OCI-LY3 (cell line): ENCODE data around the gene LEMD2.

Source experiments
- H2AFZ ChIP-seq: fragments of 200-600, 300-600 bp; shearing (Covaris generic); 2 replicates; pipeline ENCODE4 v1.6.0; 2014; ENCODE audit warnings: antibody characterized with exemption, low read depth, low read length
- H3K27ac ChIP-seq: fragments of 200-600, 300-600 bp; sonication (generic); 2 replicates; pipeline ENCODE4 v1.5.1; 2014; ENCODE audit warnings: mild to moderate bottlenecking, low read length, moderate library complexity, mixed read lengths
- H3K27me3 ChIP-seq: fragments of 200-600, 300-600 bp; sonication (generic); 2 replicates; pipeline ENCODE4 v1.6.1; 2014; ENCODE audit warnings: low read depth, low read length, mixed read lengths
- H3K36me3 ChIP-seq: fragments of 200-600, 300-600 bp; sonication (generic); replicated peaks from 2 replicates; pipeline ENCODE3; 2014; ENCODE audit warnings: low read depth, low read length, mixed read lengths
- H3K4me1 ChIP-seq: fragments of 300-600, 200-600 bp; sonication (generic); 2 replicates; pipeline ENCODE4 v1.6.1; 2014; ENCODE audit warnings: low read length, mixed read lengths
- H3K4me2 ChIP-seq: fragments of 200-600, 300-600 bp; sonication (generic); 2 replicates; pipeline ENCODE4 v1.6.1; 2014; ENCODE audit warnings: low read length, mixed read lengths
- H3K4me3 ChIP-seq: fragments of 300-600, 200-600 bp; sonication (generic); 2 replicates; pipeline ENCODE4 v1.5.1; 2014; ENCODE audit warnings: antibody characterized with exemption, mild to moderate bottlenecking, low read length, moderate library complexity
- H3K79me2 ChIP-seq: fragments of 300-600, 200-600 bp; shearing (Covaris generic); 2 replicates; pipeline ENCODE4 v1.6.1; 2014; ENCODE audit warnings: mild to moderate bottlenecking, low read length, mixed read lengths
- H3K9ac ChIP-seq: fragments of 300-600, 200-600 bp; shearing (Covaris generic); 2 replicates; pipeline ENCODE4 v1.6.0; 2014; ENCODE audit warnings: mild to moderate bottlenecking, low read length, moderate library complexity
- H3K9me3 ChIP-seq: fragments of 200-600, 300-600 bp; shearing (Covaris generic); 2 replicates; pipeline ENCODE4 v1.6.1; 2014; ENCODE audit warnings: low read length, mixed read lengths; ENCODE audit not compliant: insufficient read depth
- H4K20me1 ChIP-seq: fragments of 200-600, 300-600 bp; sonication (generic); 2 replicates; pipeline ENCODE4 v1.6.1; 2016; ENCODE audit warnings: low read length, mixed read lengths; ENCODE audit not compliant: insufficient read depth
- EZH2phosphoT487 ChIP-seq: fragments of 200-600 bp; shearing (Covaris generic); IDR thresholded peaks from 2 replicates; pipeline ENCODE4 v1.6.1; 2018; ENCODE audit warnings: antibody characterized with exemption, mixed run types, low read depth
- TF ChIP-seq, protein P1 (sequence below): fragments of 200-600, 300-600 bp; sonication (generic); IDR thresholded peaks from 2 replicates; pipeline ENCODE4 v1.5.1; 2014; ENCODE audit warnings: antibody characterized with exemption, low read length, low read depth

The LEMD2 gene

DNA sequence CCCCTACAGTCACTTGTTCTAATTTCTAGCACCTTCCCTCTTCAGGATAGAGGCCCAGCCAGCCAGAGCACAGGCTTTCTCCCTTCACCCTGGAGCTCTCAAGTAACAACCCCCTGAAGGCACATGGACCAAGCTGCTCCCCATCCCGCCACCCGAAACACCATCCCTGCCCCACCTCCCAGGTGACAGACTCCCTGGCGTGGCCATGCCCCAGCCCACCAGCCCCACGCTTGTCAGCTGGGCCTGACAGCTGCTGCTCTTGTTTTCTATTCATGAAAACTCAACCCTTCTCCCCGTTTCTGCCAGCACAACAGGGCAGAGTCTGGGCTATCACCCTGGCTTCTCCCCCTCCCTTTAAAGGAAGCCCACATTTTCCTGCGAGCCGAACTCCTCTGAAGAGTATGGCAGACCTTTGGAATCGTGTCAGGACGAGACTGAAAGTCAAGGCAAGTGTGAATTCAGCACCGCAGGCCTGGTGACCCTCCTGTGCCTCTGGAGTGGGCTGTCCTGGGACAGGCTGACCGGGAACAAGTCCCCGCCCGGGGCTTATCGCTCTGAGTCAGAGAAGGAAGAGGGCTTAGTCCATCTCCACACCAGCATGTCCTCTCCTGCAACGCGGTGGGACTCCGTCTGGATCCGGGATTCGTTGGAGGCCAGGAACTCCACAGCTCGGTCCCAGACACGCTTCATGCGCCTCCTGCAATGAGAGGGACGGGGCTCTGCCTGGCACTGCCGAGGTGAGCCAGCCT lies 16.7 kb downstream of the LEMD2 start:
- Histone ChIP-seq H4K20me1 (no peaks in the 10 kb centered on the region), H3K9me3 (no peaks in the 10 kb centered on the region), H3K4me3 (no peak overlapping the region), H3K79me2 (no peaks in the 10 kb centered on the region), H2AFZ (no peak overlapping the region), H3K27me3 (no peaks in the 10 kb centered on the region), H3K36me3 (peaks cover 5% of the 10 kb centered on the region), H3K9ac (no peak overlapping the region), H3K4me1 (no peaks in the 10 kb centered on the region), H3K27ac (no peak overlapping the region), H3K4me2 (no peak overlapping the region)
- no peak for TF ChIP-seq EZH2phosphoT487
- TF ChIP-seq, protein P1, sequence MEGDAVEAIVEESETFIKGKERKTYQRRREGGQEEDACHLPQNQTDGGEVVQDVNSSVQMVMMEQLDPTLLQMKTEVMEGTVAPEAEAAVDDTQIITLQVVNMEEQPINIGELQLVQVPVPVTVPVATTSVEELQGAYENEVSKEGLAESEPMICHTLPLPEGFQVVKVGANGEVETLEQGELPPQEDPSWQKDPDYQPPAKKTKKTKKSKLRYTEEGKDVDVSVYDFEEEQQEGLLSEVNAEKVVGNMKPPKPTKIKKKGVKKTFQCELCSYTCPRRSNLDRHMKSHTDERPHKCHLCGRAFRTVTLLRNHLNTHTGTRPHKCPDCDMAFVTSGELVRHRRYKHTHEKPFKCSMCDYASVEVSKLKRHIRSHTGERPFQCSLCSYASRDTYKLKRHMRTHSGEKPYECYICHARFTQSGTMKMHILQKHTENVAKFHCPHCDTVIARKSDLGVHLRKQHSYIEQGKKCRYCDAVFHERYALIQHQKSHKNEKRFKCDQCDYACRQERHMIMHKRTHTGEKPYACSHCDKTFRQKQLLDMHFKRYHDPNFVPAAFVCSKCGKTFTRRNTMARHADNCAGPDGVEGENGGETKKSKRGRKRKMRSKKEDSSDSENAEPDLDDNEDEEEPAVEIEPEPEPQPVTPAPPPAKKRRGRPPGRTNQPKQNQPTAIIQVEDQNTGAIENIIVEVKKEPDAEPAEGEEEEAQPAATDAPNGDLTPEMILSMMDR: no peak

DNA sequence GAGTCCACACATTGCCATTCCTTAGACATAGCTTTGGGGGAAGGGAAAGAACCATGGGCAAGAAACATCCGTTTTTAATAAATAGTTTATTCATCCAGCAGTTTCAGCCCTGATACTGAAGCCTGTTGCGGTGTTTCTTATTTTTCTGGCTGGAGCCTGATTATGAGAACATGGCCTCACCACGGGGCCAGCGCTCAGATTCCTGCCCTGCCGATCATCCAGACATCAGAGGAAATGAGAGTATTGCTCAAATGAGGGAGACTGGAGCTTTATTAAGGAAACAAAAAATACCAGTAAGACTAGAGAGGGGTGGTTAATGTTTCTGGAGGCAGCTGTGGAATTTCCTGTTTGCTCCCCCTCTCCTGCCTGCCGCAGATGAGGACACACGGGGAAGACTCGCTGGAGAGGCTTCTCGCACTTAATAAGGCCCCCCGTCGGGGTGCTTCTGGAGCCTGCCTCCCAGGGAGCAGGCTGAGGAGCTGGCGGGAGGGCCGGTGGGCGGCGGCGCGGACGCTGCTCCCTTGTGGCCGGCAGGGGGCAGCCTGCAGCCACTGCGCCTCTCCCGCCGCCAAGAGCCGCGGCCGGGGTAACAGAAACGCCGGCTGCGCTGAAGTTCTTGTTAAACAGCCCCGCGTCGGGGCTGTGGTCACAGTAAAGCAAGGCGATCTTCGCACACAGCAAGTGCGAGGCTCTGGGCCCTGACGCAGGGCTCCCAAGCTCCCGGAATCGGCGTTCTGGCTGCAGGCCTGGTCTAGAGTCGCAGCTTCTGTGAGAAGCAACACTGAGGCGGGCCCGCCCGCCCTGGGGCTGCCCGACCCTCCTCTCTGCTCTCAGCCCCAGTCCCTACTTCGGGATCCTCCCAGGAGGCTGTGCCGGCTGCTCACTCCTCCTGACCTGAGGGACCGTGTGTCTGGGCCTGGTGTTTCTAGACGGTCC lies 17.5 kb downstream of the LEMD2 start:
- H3K36me3 ChIP-seq: peaks cover 5% of the 10 kb centered on the region
- no peak overlapping the region for H2AFZ ChIP-seq
- no peak overlapping the region for H3K4me2 ChIP-seq
- no peaks in the 10 kb centered on the region for H4K20me1 ChIP-seq
- no peak overlapping the region for H3K9ac ChIP-seq
- no peaks in the 10 kb centered on the region for H3K4me1 ChIP-seq
- H3K9me3 ChIP-seq: no peaks in the 10 kb centered on the region
- no peaks in the 10 kb centered on the region for H3K27me3 ChIP-seq
- H3K4me3 ChIP-seq: no peak overlapping the region
- H3K27ac ChIP-seq: no peak overlapping the region
- H3K79me2 ChIP-seq: no peaks in the 10 kb centered on the region
- TF ChIP-seq, protein P1: peak; percentile 62
- TF ChIP-seq EZH2phosphoT487: no peak

DNA sequence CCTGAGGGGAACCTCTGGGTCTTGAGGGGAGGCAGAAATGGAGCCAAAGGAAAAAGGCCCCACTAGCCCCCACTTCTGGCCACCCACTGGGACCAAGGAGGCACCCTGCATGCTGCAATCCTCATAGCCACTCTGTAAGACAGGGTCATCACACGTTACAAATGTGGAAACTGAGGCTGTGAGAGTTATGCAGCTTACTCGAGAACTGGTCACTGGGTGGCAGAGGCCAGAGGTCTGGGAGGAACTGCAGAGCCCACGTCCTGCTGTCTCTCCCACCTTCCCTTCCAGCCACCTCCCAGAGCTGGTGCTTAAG lies 18.1 kb downstream of the LEMD2 start:
- H3K27me3 ChIP-seq: no peaks in the 10 kb centered on the region
- no peak for TF ChIP-seq EZH2phosphoT487
- TF ChIP-seq, protein P1: no peak
- no peak overlapping the region for H3K4me3 ChIP-seq
- H3K36me3 ChIP-seq: peaks cover 5% of the 10 kb centered on the region
- H4K20me1 ChIP-seq: no peaks in the 10 kb centered on the region
- no peaks in the 10 kb centered on the region for H3K4me1 ChIP-seq
- H3K9ac ChIP-seq: no peak overlapping the region
- no peaks in the 10 kb centered on the region for H3K79me2 ChIP-seq
- no peaks in the 10 kb centered on the region for H3K9me3 ChIP-seq
- H3K27ac ChIP-seq: no peak overlapping the region
- H3K4me2 ChIP-seq: no peak overlapping the region
- H2AFZ ChIP-seq: no peak overlapping the region

DNA sequence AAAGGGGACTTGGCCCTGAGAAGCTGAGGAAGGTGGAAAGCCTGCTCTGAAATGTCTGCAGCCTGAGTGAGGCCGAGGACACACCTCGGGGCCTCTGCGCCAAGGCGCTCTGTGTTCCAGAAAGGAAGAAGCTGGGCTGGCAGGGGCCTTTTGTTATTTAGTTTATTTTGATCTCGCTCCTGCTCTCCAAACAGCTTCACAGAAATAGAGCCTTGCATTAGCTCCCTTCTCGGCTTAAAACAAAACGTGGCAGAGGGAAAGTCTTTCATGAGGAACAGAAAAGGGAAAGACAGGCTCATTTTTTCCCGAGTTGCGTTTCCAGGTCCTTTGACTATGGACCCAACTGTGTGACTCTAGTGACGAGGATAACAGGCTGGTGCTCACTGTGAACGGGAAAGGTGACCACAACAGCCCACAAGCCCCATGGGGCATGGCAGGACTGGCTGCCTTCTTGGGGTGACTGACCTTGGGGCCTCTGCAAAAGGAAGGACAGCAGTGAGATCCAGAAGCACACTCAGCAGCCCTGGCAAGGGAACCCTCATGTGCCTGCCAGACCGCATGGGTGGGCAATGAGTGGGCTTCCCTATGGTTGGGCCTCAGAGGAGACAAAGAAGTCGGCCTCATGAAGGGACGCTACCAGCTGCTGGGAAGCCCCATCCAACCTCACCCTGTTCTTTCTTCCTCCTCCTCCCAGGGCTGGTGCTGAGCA lies 18.7 kb downstream of the LEMD2 start:
- H3K36me3 ChIP-seq: peaks cover 5% of the 10 kb centered on the region
- TF ChIP-seq, protein P1: no peak
- no peak for TF ChIP-seq EZH2phosphoT487
- H3K4me2 ChIP-seq: no peak overlapping the region
- H3K9me3 ChIP-seq: no peaks in the 10 kb centered on the region
- H3K27me3 ChIP-seq: no peaks in the 10 kb centered on the region
- H3K4me1 ChIP-seq: no peaks in the 10 kb centered on the region
- no peaks in the 10 kb centered on the region for H3K79me2 ChIP-seq
- no peak overlapping the region for H2AFZ ChIP-seq
- no peak overlapping the region for H3K4me3 ChIP-seq
- no peaks in the 10 kb centered on the region for H4K20me1 ChIP-seq
- no peak overlapping the region for H3K27ac ChIP-seq
- no peak overlapping the region for H3K9ac ChIP-seq
